CD4-positive, CD25-positive, alpha-beta regulatory T cell (primary cell): ENCODE data around the gene NAA35. TPM values are rescaled to one million over a fixed set of nuclear protein-coding genes. Genes with fewer than 3 reads are reported as not detected.

Source experiments
- ATAC-seq, 2 donors: fragments of 150-1000 bp; cut with Tn5 transposase; one replicate each; pipeline ENCODE4 v1.10.0; 2021; ENCODE audit warnings: low read depth in 2 of 2, moderate number of reproducible peaks in 2 of 2, moderate library complexity in 1 of 2
- DNase-seq, 3 donors: peaks; one replicate each; pipeline versions ENCODE4 v3.0.0 to v3.0.0-alpha.2; 2012 to 2022; ENCODE audit warnings: mixed read lengths in 1 of 3
- H3K27ac ChIP-seq: one replicate; pipeline ENCODE4 v1.7.0; 2013; ENCODE audit warnings: mild to moderate bottlenecking, low read length; ENCODE audit not compliant: insufficient read depth, poor library complexity, severe bottlenecking
- H3K27me3 ChIP-seq: one replicate; pipeline ENCODE4 v1.7.0; 2013; ENCODE audit warnings: low read length; ENCODE audit not compliant: control insufficient read depth, insufficient read depth
- H3K36me3 ChIP-seq: one replicate; pipeline ENCODE4 v1.7.0; 2013; ENCODE audit warnings: mild to moderate bottlenecking, low read length, moderate library complexity; ENCODE audit not compliant: control insufficient read depth, insufficient read depth
- H3K4me1 ChIP-seq: 2 replicates; pipeline ENCODE4 v1.7.0; 2013; ENCODE audit warnings: mild to moderate bottlenecking, low read length; ENCODE audit not compliant: insufficient read depth, control insufficient read depth, poor library complexity, severe bottlenecking
- H3K4me3 ChIP-seq: one replicate; pipeline ENCODE4 v1.7.0; 2013; ENCODE audit warnings: low read depth, mild to moderate bottlenecking, low read length, moderate library complexity
- H3K9me3 ChIP-seq, 2 experiments: 1 replicate in 1 of 2; 2 replicates in 1 of 2; pipeline ENCODE4 v1.7.0; 2013; ENCODE audit warnings: low read length in 2 of 2, mild to moderate bottlenecking in 1 of 2, moderate library complexity in 1 of 2; ENCODE audit not compliant: control insufficient read depth in 2 of 2
- H3K27ac Mint-ChIP-seq, 3 donors: one replicate each; pipeline ENCODE4 v1.8.0; 2020 to 2022; ENCODE audit warnings: mild to moderate bottlenecking in 3 of 3, mixed read lengths in 3 of 3, moderate library complexity in 2 of 3
- H3K27me3 Mint-ChIP-seq: one replicate; pipeline ENCODE4 v1.8.0; 2022; ENCODE audit warnings: mild to moderate bottlenecking, mixed read lengths
- H3K36me3 Mint-ChIP-seq: one replicate; pipeline ENCODE4 v1.8.0; 2020; ENCODE audit warnings: mixed read lengths
- H3K4me1 Mint-ChIP-seq, 4 donors: one replicate each; pipeline ENCODE4 v1.8.0; 2020 to 2022; ENCODE audit warnings: mixed read lengths in 4 of 4, mild to moderate bottlenecking in 1 of 4
- H3K4me3 Mint-ChIP-seq, 4 donors: one replicate each; pipeline ENCODE4 v1.8.0; 2020 to 2022; ENCODE audit warnings: mild to moderate bottlenecking in 4 of 4, mixed read lengths in 4 of 4, moderate library complexity in 3 of 4
- H3K9me3 Mint-ChIP-seq, 7 donors: one replicate each; pipeline ENCODE4 v1.8.0; 2020 to 2022; ENCODE audit warnings: mixed read lengths in 7 of 7, mild to moderate bottlenecking in 3 of 7, moderate library complexity in 2 of 7
- polyA plus RNA-seq, 4 donors: library from polyadenylated mRNA; unstranded; fragments of 300-500 nt; fragmentation: Illumina TruSeq; gene quantifications; one replicate each; pipeline ENCODE4 v1.2.3, GENCODE V29; 2021
- total RNA-seq: library from RNA; stranded (reverse); gene quantifications from one replicate; pipeline ENCODE4 v1.2.3, GENCODE V29; 2022

Gene NAA35
- total and polyA plus RNA-seq, 5 donors from 2014 or later, result 12.3 to 21.6 (median 15.9) TPM

DNA sequence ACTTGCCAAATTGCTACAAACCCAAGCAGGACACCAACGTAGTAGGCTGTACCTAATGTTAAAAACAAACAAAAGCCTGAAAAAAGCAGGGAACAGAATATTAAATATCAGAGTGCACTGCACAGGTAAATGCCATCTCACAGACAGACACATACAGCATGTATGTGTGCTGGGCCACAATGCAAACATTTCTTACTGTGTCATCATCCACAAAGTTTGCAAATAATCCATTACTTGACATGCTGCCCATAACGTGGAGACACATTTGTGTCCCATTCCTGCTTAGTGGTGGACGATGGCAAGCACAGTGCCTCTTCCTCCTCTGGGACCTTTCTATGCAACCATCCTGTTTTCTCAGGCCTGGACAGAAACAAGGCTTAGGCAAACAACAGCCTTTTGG lies 113.7 kb downstream of the NAA35 start:
- ATAC-seq, result no peak
- no peaks in the 10 kb centered on the region for H3K9me3 ChIP-seq
- Mint-ChIP-seq H3K9me3 (peaks cover 0 to 2% (median 0%) of the 10 kb centered on the region in 7 donors), H3K27me3 (peaks cover 4% of the 10 kb centered on the region), H3K4me3 (no peak overlapping the region), H3K4me1 (no peaks in the 10 kb centered on the region), H3K36me3 (no peaks in the 10 kb centered on the region), H3K27ac (no peak overlapping the region)
- H3K27me3 ChIP-seq, result no peaks in the 10 kb centered on the region
- no peak overlapping the region for H3K27ac ChIP-seq
- no peaks in the 10 kb centered on the region for H3K4me1 ChIP-seq
- DNase-seq, result no peak
- no peaks in the 10 kb centered on the region for H3K36me3 ChIP-seq
- H3K4me3 ChIP-seq, result no peak overlapping the region

DNA sequence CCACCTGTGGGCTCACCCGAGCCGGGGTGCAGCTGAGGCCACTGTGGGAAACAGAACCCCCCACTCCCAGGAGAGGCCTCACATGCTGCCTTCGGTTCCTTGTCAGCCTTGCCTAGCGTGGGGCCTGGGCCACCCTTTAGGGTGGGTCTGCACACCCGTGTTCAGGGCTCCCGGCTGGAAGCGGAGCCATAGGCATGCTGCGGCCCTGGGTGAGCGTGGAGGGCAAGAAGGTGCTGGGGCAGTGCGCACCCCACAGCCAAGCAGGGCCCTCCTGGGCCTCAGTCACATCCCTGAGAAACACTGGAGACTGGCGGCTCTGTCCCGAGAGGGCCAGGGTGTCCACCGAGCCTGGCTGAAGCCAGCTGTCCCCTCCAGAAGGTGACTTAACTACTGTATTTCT lies 116.5 kb downstream of the NAA35 start:
- Mint-ChIP-seq H3K27me3 (peaks cover 10% of the 10 kb centered on the region), H3K36me3 (no peaks in the 10 kb centered on the region), H3K9me3 (peaks cover 0 to 2% (median 0%) of the 10 kb centered on the region in 7 donors), H3K27ac (no peak overlapping the region), H3K4me3 (no peak overlapping the region), H3K4me1 (no peaks in the 10 kb centered on the region)
- Histone ChIP-seq H3K36me3 (no peaks in the 10 kb centered on the region), H3K9me3 (no peaks in the 10 kb centered on the region), H3K27ac (no peak overlapping the region), H3K27me3 (no peaks in the 10 kb centered on the region), H3K4me1 (no peaks in the 10 kb centered on the region), H3K4me3 (no peak overlapping the region)
- ATAC-seq (no peak), DNase-seq (no peak)

DNA sequence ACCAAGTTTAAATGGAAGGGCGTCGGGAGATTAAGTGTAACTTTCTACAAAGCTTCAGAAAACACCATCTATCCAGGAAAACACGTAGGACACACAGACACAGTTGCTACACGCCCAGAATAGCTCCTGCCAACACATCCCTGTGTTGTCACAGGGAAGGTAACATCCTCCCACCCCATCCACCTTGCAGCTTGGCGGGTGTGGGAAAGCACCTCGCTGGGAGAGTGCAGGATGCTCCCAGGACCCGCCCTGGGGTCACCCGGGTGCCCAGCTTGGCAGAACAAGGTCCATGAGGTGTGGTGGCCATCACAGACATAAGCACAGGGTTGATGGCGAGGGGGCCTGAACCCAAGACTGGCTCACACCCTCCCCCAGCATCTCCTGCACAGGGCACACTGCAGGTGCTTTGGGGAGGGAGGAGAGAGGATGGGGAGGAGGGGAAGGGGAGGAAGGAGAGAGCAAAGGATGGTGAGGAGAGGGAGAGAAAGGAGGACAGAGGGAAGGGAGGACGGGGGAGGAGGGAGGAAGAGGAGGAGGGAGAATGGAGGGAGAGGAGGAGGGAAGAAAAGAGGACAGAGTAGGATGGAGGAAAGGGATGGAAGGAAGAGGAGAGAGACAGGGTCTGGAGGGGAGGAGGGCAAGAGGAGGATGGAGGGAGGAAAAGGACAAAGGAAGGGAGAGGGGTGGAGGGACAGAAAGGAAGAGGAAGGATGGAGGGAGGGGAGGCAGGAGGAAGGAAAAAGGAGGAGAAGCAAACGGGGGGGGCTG lies 121.2 kb downstream of the NAA35 start:
- no peaks in the 10 kb centered on the region for H3K27me3 ChIP-seq
- H3K27ac ChIP-seq, result no peak overlapping the region
- H3K36me3 Mint-ChIP-seq, result no peaks in the 10 kb centered on the region
- no peaks in the 10 kb centered on the region for H3K4me1 Mint-ChIP-seq
- no peak overlapping the region for H3K4me3 ChIP-seq
- H3K4me1 ChIP-seq, result no peaks in the 10 kb centered on the region
- H3K9me3 Mint-ChIP-seq, result peaks cover 0 to 1% (median 0%) of the 10 kb centered on the region in 7 donors
- H3K9me3 ChIP-seq, result no peaks in the 10 kb centered on the region
- no peak overlapping the region for H3K4me3 Mint-ChIP-seq
- no peaks in the 10 kb centered on the region for H3K36me3 ChIP-seq
- H3K27me3 Mint-ChIP-seq, result peaks cover 8% of the 10 kb centered on the region
- DNase-seq (no peak), ATAC-seq (no peak)
- H3K27ac Mint-ChIP-seq, result no peak overlapping the region

DNA sequence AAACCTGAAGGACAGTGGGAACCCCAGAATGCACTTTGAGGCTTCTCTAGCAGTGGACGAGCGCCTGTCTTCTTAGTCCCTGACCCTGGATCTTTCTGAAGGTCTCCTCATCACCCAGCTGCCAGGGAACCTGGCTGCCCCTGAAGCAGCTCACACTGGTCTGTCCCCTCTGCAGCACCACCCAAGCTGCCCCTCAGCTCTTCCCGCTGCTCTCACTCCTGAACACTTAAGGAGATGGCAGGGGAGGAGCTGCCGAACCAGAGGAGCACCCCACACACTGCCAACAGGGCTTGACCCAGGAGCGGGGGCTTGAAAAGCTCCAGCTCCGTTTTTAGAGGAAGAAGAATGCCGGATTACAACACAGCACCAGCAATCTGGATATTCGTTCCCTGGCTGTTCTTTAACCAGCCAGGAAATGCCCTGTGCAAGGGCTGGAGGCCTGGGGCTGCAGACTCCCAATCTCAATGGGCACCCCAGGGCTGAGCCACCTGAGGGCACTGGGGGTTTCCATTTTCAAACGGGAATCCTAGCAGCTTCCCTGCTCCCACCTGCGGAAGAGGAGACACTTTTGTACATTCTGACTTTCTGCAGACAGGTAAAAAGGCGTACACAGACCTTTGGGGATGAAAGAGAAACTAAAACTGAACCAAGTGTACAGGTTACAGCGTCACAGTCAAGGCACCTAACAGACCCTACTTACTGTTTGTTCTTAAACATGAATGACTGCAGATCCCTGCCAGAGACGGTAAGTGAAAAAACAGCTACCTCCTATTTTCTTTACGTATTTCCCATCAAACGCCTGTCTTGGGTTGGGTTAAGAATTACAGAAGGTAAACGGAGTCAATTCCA lies 122.1 kb downstream of the NAA35 start:
- Mint-ChIP-seq H3K36me3 (no peaks in the 10 kb centered on the region), H3K27me3 (peaks cover 10% of the 10 kb centered on the region), H3K4me3 (no peak overlapping the region), H3K4me1 (no peaks in the 10 kb centered on the region), H3K9me3 (peaks cover 0 to 1% (median 0%) of the 10 kb centered on the region in 7 donors), H3K27ac (no peak overlapping the region)
- no peaks in the 10 kb centered on the region for H3K27me3 ChIP-seq
- no peaks in the 10 kb centered on the region for H3K4me1 ChIP-seq
- ATAC-seq (no peak), DNase-seq (no peak)
- H3K4me3 ChIP-seq, result no peak overlapping the region
- no peak overlapping the region for H3K27ac ChIP-seq
- no peaks in the 10 kb centered on the region for H3K36me3 ChIP-seq
- no peaks in the 10 kb centered on the region for H3K9me3 ChIP-seq

GRCh38 chr9:86064220-86064619 lies 123.3 kb downstream of the NAA35 start:
- H3K9me3 ChIP-seq, result no peaks in the 10 kb centered on the region
- H3K4me3 ChIP-seq, result no peak overlapping the region
- no peak overlapping the region for H3K27ac ChIP-seq
- DNase-seq (no peak), ATAC-seq (no peak)
- H3K9me3 Mint-ChIP-seq, result peaks cover 0 to 1% (median 0%) of the 10 kb centered on the region in 7 donors
- no peaks in the 10 kb centered on the region for H3K4me1 Mint-ChIP-seq
- peaks cover 10% of the 10 kb centered on the region for H3K27me3 Mint-ChIP-seq
- H3K27me3 ChIP-seq, result no peaks in the 10 kb centered on the region
- no peaks in the 10 kb centered on the region for H3K4me1 ChIP-seq
- H3K27ac Mint-ChIP-seq, result no peak overlapping the region
- no peak overlapping the region for H3K4me3 Mint-ChIP-seq
- H3K36me3 ChIP-seq, result no peaks in the 10 kb centered on the region
- H3K36me3 Mint-ChIP-seq, result no peaks in the 10 kb centered on the region

DNA sequence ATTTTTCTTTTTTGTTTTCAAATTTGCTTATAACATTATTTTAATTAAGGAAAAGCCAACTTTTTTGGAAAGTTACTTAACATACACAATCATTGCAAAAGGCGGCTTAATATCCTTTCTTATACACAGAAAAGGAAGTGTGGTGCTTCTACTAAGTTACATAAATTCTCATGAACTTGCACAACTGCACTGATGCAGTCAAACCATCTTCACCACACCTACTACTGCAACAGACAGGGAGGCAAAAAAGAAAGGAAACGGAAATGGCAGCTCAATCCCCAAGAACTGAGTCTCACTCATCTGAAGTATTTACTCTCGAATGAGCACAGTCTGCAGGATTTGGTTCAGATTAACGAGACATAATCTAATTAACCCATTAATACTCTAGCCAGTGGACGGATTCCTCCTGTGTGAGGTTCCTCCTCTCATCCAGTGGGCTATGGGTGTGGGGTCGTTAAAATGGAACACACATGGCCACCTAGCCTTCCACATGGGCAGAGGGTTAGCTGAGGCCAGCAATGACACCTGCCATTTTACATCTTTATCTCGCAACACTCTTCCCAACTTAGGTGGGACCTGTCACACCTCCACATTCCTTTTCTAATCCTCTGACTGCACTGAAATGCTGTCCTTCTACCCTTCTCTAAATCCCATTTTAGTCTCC lies 128.4 kb downstream of the NAA35 start:
- H3K36me3 ChIP-seq, result no peaks in the 10 kb centered on the region
- H3K4me3 ChIP-seq, result no peak overlapping the region
- ATAC-seq, result no peak
- H3K4me3 Mint-ChIP-seq, result no peak overlapping the region
- H3K27me3 Mint-ChIP-seq, result peaks cover 4% of the 10 kb centered on the region
- no peaks in the 10 kb centered on the region for H3K4me1 Mint-ChIP-seq
- H3K36me3 Mint-ChIP-seq, result no peaks in the 10 kb centered on the region
- peaks cover 0 to 1% (median 0%) of the 10 kb centered on the region in 7 donors for H3K9me3 Mint-ChIP-seq
- H3K27ac Mint-ChIP-seq, result no peak overlapping the region
- H3K9me3 ChIP-seq, result no peaks in the 10 kb centered on the region
- no peak overlapping the region for H3K27ac ChIP-seq
- no peaks in the 10 kb centered on the region for H3K27me3 ChIP-seq
- DNase-seq, result no peak
- H3K4me1 ChIP-seq, result no peaks in the 10 kb centered on the region
